Activated T-helper 2 cell treated with anti-CD3 and anti-CD28 coated beads, Interferon-gamma antibody, Interleukin-2, Interleukin-4, amounts not matched to agents 10 μg/mL and 5 μg/mL and 100 μg/mL, durations not matched to agents 14 hours and 24 hours and 36 hours (primary cell): ENCODE measurements around the gene ANKRD11. TPM values are rescaled to one million over a fixed set of nuclear protein-coding genes. Genes with fewer than 3 reads are reported as not detected.
"Not testable (repeated sequence)": the region's sequence is repeated elsewhere in the genome, so short reads cannot be mapped to it uniquely, and the experiment has no call there.

Experiments used
- DNase-seq: peaks from one replicate; pipeline ENCODE4 v3.0.0; 2021; ENCODE audit warnings: low spot score
- H3K27ac Mint-ChIP-seq: one replicate; pipeline ENCODE4 v1.8.0; 2021; ENCODE audit warnings: mixed read lengths
- H3K27me3 Mint-ChIP-seq: one replicate; pipeline ENCODE4 v1.8.0; 2021; ENCODE audit warnings: low read depth, mixed read lengths
- H3K36me3 Mint-ChIP-seq: one replicate; pipeline ENCODE4 v1.8.0; 2021; ENCODE audit warnings: low read depth, mixed read lengths
- H3K4me1 Mint-ChIP-seq: one replicate; pipeline ENCODE4 v1.8.0; 2021; ENCODE audit warnings: low read depth, mixed read lengths
- H3K4me3 Mint-ChIP-seq: one replicate; pipeline ENCODE4 v1.8.0; 2021; ENCODE audit warnings: low read depth, mild to moderate bottlenecking, moderate library complexity, mixed read lengths
- H3K9me3 Mint-ChIP-seq: one replicate; pipeline ENCODE4 v1.8.0; 2021; ENCODE audit warnings: mixed read lengths
- intact Hi-C: fragments of 100-400 bp; cut with micrococcal nuclease; formaldehyde crosslinking; loops from one replicate; pipeline ENCODE4 v1.15.1; 2023
- total RNA-seq: library from RNA; stranded (reverse); gene quantifications from 2 replicates; pipeline ENCODE4 v1.2.3, GENCODE V29; 2022

ANKRD11 gene
- total RNA-seq, 1 donor from 2014 or later = 144 TPM

- Mint-ChIP-seq H3K36me3 (peaks cover 46% of the 10 kb centered on the region), H3K4me1 (peaks cover 17% of the 10 kb centered on the region)
- H3K27me3 Mint-ChIP-seq, intact Hi-C loops, H3K9me3 Mint-ChIP-seq, H3K27ac Mint-ChIP-seq, DNase-seq, H3K4me3 Mint-ChIP-seq: not testable (repeated sequence)
These were observed 190.8 kb downstream of the ANKRD11 start for GRCh38 chr16:89299357-89300111.

DNA sequence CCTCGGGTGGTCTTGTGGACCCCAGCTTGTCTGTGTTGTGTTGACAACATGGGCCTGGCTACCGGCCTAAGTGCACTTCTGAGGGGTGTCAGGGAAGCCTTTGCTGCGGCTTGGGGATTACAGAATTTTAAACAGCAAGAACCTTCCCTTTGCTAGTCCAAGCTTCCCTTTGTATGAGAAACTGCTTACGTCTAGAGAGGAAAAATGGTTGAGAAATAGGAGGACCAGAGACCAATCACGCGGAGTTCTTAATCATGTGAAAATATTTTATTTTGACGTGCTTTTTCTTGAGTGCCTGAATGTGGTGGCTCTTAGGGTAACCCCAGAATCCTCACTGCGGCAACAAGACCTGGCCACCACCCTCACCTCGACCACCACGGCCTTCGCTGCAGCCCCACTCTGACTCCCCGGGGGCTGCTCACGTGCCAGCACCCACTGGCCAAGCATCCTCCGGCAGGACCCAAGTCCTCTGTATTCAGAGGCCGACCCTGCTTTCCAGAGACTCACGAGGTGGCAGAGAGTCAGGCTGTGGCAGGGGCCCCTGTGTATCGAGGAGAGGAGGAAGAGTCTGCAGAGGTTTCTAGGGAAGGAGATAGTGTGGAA is 191.6 kb downstream of the ANKRD11 start:
- intact Hi-C loops = no loop called here
- H3K4me3 Mint-ChIP-seq = no peak overlapping the region
- no peak for DNase-seq
- H3K27ac Mint-ChIP-seq = no peak overlapping the region
- H3K9me3 Mint-ChIP-seq = no peaks in the 10 kb centered on the region
- H3K27me3 Mint-ChIP-seq = no peaks in the 10 kb centered on the region
- H3K36me3 Mint-ChIP-seq = peaks cover 38% of the 10 kb centered on the region
- H3K4me1 Mint-ChIP-seq = peaks cover 15% of the 10 kb centered on the region

GRCh38 chr16:89297910-89298545 is 192.3 kb downstream of the ANKRD11 start:
- Mint-ChIP-seq H3K27me3 (no peaks in the 10 kb centered on the region), H3K27ac (peak overlapping the region; percentile 66), H3K9me3 (no peaks in the 10 kb centered on the region), H3K36me3 (peaks cover 33% of the 10 kb centered on the region), H3K4me1 (peaks cover 15% of the 10 kb centered on the region), H3K4me3 (no peak overlapping the region)
- DNase-seq = no peak
- intact Hi-C loops = no loop called here

GRCh38 chr16:89297156-89297874 is 193.0 kb downstream of the ANKRD11 start:
- Mint-ChIP-seq H3K27me3 (no peaks in the 10 kb centered on the region), H3K27ac (peak overlapping the region; percentile 66), H3K4me1 (peaks cover 15% of the 10 kb centered on the region), H3K4me3 (no peak overlapping the region), H3K36me3 (peaks cover 26% of the 10 kb centered on the region), H3K9me3 (no peaks in the 10 kb centered on the region)
- no peak for DNase-seq
- intact Hi-C loops = no loop called here

GRCh38 chr16:89295915-89296314 is 194.4 kb downstream of the ANKRD11 start:
- Mint-ChIP-seq H3K36me3 (peaks cover 29% of the 10 kb centered on the region), H3K9me3 (no peaks in the 10 kb centered on the region), H3K4me1 (peaks cover 15% of the 10 kb centered on the region), H3K27me3 (no peaks in the 10 kb centered on the region), H3K4me3 (no peak overlapping the region), H3K27ac (peak overlapping the region; percentile 10)
- intact Hi-C loops = no loop called here
- no peak for DNase-seq

GRCh38 chr16:89295071-89295900 is 195.1 kb downstream of the ANKRD11 start:
- Mint-ChIP-seq H3K27ac (no peak overlapping the region), H3K36me3 (peaks cover 27% of the 10 kb centered on the region), H3K9me3 (no peaks in the 10 kb centered on the region), H3K4me3 (no peak overlapping the region), H3K27me3 (no peaks in the 10 kb centered on the region), H3K4me1 (peaks cover 15% of the 10 kb centered on the region)
- intact Hi-C loops = no loop called here
- DNase-seq = no peak

DNA sequence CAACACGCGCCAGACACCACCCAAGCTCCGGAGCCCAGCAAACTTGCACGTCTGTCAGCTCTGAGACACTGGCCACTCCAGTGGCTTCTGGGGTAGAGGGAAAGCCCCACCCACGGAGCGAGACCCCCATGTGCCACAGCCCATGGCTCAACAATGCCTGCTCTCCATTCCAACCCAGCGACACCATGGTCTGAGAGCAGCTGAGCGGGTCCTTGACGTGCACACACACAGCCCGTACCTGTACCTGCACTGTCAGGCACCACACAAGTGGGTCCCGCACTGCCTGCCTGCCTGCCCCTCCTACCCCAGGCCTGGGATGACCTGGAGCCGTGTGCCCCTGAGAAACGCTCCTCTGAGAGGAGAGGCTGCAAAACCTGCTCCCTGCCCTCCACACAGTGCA is 195.9 kb downstream of the ANKRD11 start:
- H3K9me3 Mint-ChIP-seq = no peaks in the 10 kb centered on the region
- no peak for DNase-seq
- intact Hi-C loops = no loop called here
- peaks cover 30% of the 10 kb centered on the region for H3K36me3 Mint-ChIP-seq
- H3K27me3 Mint-ChIP-seq = no peaks in the 10 kb centered on the region
- H3K27ac Mint-ChIP-seq = no peak overlapping the region
- H3K4me1 Mint-ChIP-seq = peaks cover 15% of the 10 kb centered on the region
- no peak overlapping the region for H3K4me3 Mint-ChIP-seq

GRCh38 chr16:89293276-89294143 is 196.9 kb downstream of the ANKRD11 start:
- Mint-ChIP-seq H3K4me3 (no peak overlapping the region), H3K36me3 (peaks cover 30% of the 10 kb centered on the region), H3K9me3 (no peaks in the 10 kb centered on the region), H3K27ac (no peak overlapping the region), H3K4me1 (peaks cover 14% of the 10 kb centered on the region), H3K27me3 (no peaks in the 10 kb centered on the region)
- intact Hi-C loops = no loop called here
- no peak for DNase-seq

GRCh38 chr16:89292443-89293078 is 197.8 kb downstream of the ANKRD11 start:
- H3K27ac Mint-ChIP-seq = no peak overlapping the region
- H3K9me3 Mint-ChIP-seq = no peaks in the 10 kb centered on the region
- H3K36me3 Mint-ChIP-seq = peaks cover 36% of the 10 kb centered on the region
- no peak for DNase-seq
- no peaks in the 10 kb centered on the region for H3K27me3 Mint-ChIP-seq
- peaks cover 10% of the 10 kb centered on the region for H3K4me1 Mint-ChIP-seq
- H3K4me3 Mint-ChIP-seq = no peak overlapping the region
- intact Hi-C loops = no loop called here

GRCh38 chr16:89291776-89292175 is 198.6 kb downstream of the ANKRD11 start:
- peaks cover 7% of the 10 kb centered on the region for H3K4me1 Mint-ChIP-seq
- no peaks in the 10 kb centered on the region for H3K27me3 Mint-ChIP-seq
- no peaks in the 10 kb centered on the region for H3K9me3 Mint-ChIP-seq
- peaks cover 32% of the 10 kb centered on the region for H3K36me3 Mint-ChIP-seq
- no peak overlapping the region for H3K4me3 Mint-ChIP-seq
- intact Hi-C loops = no loop called here
- no peak overlapping the region for H3K27ac Mint-ChIP-seq
- no peak for DNase-seq

GRCh38 chr16:89291363-89291762 is 199.0 kb downstream of the ANKRD11 start:
- no peak overlapping the region for H3K4me3 Mint-ChIP-seq
- intact Hi-C loops = no loop called here
- DNase-seq = no peak
- no peaks in the 10 kb centered on the region for H3K27me3 Mint-ChIP-seq
- H3K9me3 Mint-ChIP-seq = no peaks in the 10 kb centered on the region
- H3K36me3 Mint-ChIP-seq = peaks cover 33% of the 10 kb centered on the region
- H3K4me1 Mint-ChIP-seq = peaks cover 4% of the 10 kb centered on the region
- H3K27ac Mint-ChIP-seq = no peak overlapping the region
